HG03558 (cell line): Measurements from ENCODE around the gene SULF2.

Source experiments
- ATAC-seq: cut with Tn5 transposase; IDR thresholded peaks from one replicate; pipeline ENCODE4 v1.9.1; 2021; ENCODE audit warnings: moderate number of reproducible peaks; ENCODE audit not compliant: unreplicated experiment; ENCODE audit errors: extremely low read depth

The SULF2 gene

GRCh38 chr20:47765271-47765670 is 20.0 kb downstream of the SULF2 start:
- ATAC-seq: no peak

GRCh38 chr20:47764154-47764733 is 21.0 kb downstream of the SULF2 start:
- ATAC-seq: no peak

- ATAC-seq: no peak
Measured at GRCh38 chr20:47762699-47763268, 22.5 kb downstream of the SULF2 start.

GRCh38 chr20:47761482-47762047 is 23.7 kb downstream of the SULF2 start:
- no peak for ATAC-seq

- ATAC-seq: no peak
Measured at GRCh38 chr20:47760686-47761481, 24.4 kb downstream of the SULF2 start.

GRCh38 chr20:47758517-47759450 is 26.5 kb downstream of the SULF2 start:
- ATAC-seq: no peak

GRCh38 chr20:47757145-47758035 is 27.9 kb downstream of the SULF2 start:
- no peak for ATAC-seq

GRCh38 chr20:47754946-47755652 is 30.2 kb downstream of the SULF2 start:
- ATAC-seq: no peak

GRCh38 chr20:47754388-47754715 is 30.9 kb downstream of the SULF2 start:
- no peak for ATAC-seq

- ATAC-seq: no peak
Measured at GRCh38 chr20:47753576-47754387, 31.5 kb downstream of the SULF2 start.

GRCh38 chr20:47751449-47751848 is 33.8 kb downstream of the SULF2 start:
- no peak for ATAC-seq

GRCh38 chr20:47749339-47749738 is 35.9 kb downstream of the SULF2 start:
- ATAC-seq: no peak

GRCh38 chr20:47748823-47749222 is 36.5 kb downstream of the SULF2 start:
- ATAC-seq: no peak

- no peak for ATAC-seq
Measured at GRCh38 chr20:47748069-47748468, 37.2 kb downstream of the SULF2 start.

GRCh38 chr20:47747669-47748031 is 37.6 kb downstream of the SULF2 start:
- ATAC-seq: no peak

GRCh38 chr20:47744803-47745202 is 40.5 kb downstream of the SULF2 start:
- no peak for ATAC-seq

GRCh38 chr20:47743671-47744070 is 41.6 kb downstream of the SULF2 start:
- ATAC-seq: no peak
